Mucosa of descending colon (tissue), 3 donors: ENCODE measurements around the gene SEZ6L. TPM values are rescaled to one million over a fixed set of nuclear protein-coding genes. Genes with fewer than 3 reads are reported as not detected.

Experiments used
- ATAC-seq: fragments of 200-7000 bp; cut with Tn5 transposase; one replicate; pipeline ENCODE4 v1.9.1; 2020; ENCODE audit warnings: mild to moderate bottlenecking, moderate library complexity
- DNase-seq, 3 donors: peaks; one replicate each; pipeline ENCODE4 v3.0.0-alpha.2; 2020
- H3K36me3 ChIP-seq: fragments of 200-600 bp; one replicate; pipeline ENCODE4 v1.8.0; 2021; ENCODE audit warnings: low read depth, mild to moderate bottlenecking
- H3K4me1 ChIP-seq: fragments of 200-600 bp; one replicate; pipeline ENCODE4 v1.8.0; 2021; ENCODE audit warnings: low read depth, mild to moderate bottlenecking
- H3K4me3 ChIP-seq: fragments of 200-600 bp; one replicate; pipeline ENCODE4 v1.8.0; 2021; ENCODE audit warnings: mild to moderate bottlenecking
- H3K9me3 ChIP-seq: fragments of 200-600 bp; one replicate; pipeline ENCODE4 v1.8.0; 2021; ENCODE audit warnings: mild to moderate bottlenecking
- intact Hi-C, 2 donors: fragments of 100-400 bp; cut with DNase I in 1 of 2; cut with micrococcal nuclease in 1 of 2; formaldehyde crosslinking; loops; one replicate each; pipeline versions ENCODE4 v1.11.0 to v1.11.1; 2022; cut with DNase I, micrococcal nuclease
- total RNA-seq, 3 donors: library from RNA; stranded (reverse); fragmentation: NEBNext Ultra II Directional in 2 of 3; extraction: Animal tissue kit (Norgen Biotek cat#: 25700) in 2 of 3; gene quantifications; one replicate each; pipeline versions ENCODE4 v1.2.1 to v1.2.4, GENCODE V29; 2021 to 2023
- TF ChIP-seq, protein P1 (sequence below): fragments of 200-600 bp; IDR thresholded peaks from one replicate; pipeline ENCODE4 v1.8.0; 2022; ENCODE audit warnings: antibody characterized with exemption, mild to moderate bottlenecking
- donor health status: DM: no; HTN: no; CAD: no; lungs with moderate emphysema.
- donor health status: DM: no; HTN: no; CAD: no.
- donor health status: DM: no; HTN: yes; CAD: no.

SEZ6L gene
- total RNA-seq, 3 donors from 2014 or later: 0.09 to 2.0 TPM; not detected in 1

DNA sequence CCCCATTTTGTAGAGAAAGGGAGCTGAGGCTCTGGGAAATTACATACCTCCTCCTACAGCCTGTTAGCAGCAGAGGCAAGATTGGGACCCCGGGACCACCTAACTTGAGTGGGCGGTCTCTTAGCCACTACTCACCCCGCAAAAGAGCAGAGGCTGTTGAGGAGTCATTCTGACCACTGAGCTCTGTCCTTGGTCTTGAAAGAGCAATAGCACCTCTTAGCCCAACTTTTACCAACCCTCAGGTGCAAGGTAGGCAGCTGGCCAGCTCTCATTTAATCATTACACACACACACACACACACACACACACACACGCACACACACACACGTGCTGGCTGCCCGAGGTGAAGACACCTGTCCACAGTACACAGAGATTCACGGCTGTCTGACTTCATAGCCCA is 144.0 kb downstream of the SEZ6L start:
- intact Hi-C loops: no loop called here
- no peaks in the 10 kb centered on the region for H3K4me1 ChIP-seq
- ATAC-seq (no peak), DNase-seq (no peak)
- no peaks in the 10 kb centered on the region for H3K36me3 ChIP-seq
- no peaks in the 10 kb centered on the region for H3K9me3 ChIP-seq
- no peak overlapping the region for H3K4me3 ChIP-seq
- TF ChIP-seq, protein P1, sequence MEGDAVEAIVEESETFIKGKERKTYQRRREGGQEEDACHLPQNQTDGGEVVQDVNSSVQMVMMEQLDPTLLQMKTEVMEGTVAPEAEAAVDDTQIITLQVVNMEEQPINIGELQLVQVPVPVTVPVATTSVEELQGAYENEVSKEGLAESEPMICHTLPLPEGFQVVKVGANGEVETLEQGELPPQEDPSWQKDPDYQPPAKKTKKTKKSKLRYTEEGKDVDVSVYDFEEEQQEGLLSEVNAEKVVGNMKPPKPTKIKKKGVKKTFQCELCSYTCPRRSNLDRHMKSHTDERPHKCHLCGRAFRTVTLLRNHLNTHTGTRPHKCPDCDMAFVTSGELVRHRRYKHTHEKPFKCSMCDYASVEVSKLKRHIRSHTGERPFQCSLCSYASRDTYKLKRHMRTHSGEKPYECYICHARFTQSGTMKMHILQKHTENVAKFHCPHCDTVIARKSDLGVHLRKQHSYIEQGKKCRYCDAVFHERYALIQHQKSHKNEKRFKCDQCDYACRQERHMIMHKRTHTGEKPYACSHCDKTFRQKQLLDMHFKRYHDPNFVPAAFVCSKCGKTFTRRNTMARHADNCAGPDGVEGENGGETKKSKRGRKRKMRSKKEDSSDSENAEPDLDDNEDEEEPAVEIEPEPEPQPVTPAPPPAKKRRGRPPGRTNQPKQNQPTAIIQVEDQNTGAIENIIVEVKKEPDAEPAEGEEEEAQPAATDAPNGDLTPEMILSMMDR: no peak

DNA sequence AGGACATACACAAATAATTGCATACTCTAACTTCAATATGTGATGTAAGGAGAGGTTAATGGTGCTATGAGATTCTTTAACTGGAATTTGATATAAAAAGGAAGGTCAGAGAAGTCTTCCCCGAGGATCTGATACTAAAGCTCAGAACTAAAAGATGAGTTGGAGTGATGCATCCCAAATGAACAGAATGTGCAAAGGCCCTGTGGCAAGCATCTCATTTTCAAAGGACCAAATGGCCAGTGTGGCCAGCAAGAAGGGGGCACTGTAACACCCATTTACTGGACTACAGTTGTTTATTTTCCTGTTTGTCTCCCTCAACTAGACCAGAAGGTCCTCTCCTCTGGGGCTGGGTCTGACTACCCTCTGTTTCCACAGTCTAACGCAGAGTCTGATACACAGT is 144.9 kb downstream of the SEZ6L start:
- Histone ChIP-seq H3K9me3 (no peaks in the 10 kb centered on the region), H3K36me3 (no peaks in the 10 kb centered on the region), H3K4me3 (no peak overlapping the region), H3K4me1 (no peaks in the 10 kb centered on the region)
- intact Hi-C loops: no loop called here
- no peak for DNase-seq
- TF ChIP-seq, protein P1: no peak
- ATAC-seq: no peak

DNA sequence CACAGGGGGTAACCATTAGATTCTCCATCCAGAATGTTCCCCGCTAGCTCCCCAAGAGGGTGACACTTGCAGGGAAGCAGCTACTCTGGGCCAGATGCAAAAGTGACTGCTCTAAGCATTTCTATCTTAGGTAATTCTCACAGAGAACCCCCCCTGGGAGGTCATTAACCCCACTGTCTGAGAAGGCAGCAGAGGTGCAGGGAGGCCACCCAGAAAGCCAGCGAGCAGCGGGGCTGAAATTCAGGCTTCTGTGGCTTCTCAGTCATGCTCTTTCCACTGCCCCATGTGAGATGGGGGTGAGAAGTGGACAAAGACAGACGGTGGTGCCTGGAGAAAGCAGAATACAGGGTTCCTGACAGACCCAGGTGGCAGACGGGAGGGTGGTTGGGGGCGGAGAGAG is 145.4 kb downstream of the SEZ6L start:
- no peaks in the 10 kb centered on the region for H3K9me3 ChIP-seq
- TF ChIP-seq, protein P1: no peak
- no peak overlapping the region for H3K4me3 ChIP-seq
- intact Hi-C loops: no loop called here
- DNase-seq: no peak
- H3K4me1 ChIP-seq: no peaks in the 10 kb centered on the region
- no peaks in the 10 kb centered on the region for H3K36me3 ChIP-seq
- ATAC-seq: no peak

DNA sequence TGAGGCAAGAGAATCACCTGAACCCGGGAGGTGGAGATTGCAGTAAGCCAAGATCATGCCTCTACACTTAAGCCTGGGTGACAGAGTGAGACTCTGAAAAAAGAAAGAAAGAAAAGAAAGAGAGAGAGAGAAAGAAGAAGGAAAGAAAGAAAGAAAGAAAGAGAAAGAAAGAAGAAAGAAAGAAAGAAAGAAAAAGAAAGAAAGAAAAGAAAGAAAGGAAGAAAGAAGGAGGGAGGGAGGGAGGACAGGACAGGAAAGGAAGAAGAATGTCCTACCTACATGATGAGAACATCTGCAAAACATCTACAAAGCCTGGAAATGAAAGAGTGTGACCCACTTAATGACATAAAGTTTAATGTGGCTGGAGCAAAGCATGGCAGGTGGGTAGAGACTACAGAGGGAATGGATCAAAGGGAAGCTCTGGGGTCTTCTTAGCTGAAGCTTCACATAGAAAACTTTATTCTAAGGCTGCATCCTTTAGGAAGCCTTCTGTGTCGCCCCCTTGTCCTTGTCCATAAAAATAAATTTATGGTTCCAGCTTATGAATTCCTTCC is 147.5 kb downstream of the SEZ6L start:
- Histone ChIP-seq H3K4me1 (no peaks in the 10 kb centered on the region), H3K9me3 (no peaks in the 10 kb centered on the region), H3K36me3 (no peaks in the 10 kb centered on the region), H3K4me3 (no peak overlapping the region)
- no peak for DNase-seq
- TF ChIP-seq, protein P1: no peak
- intact Hi-C loops: no loop called here
- ATAC-seq: no peak

DNA sequence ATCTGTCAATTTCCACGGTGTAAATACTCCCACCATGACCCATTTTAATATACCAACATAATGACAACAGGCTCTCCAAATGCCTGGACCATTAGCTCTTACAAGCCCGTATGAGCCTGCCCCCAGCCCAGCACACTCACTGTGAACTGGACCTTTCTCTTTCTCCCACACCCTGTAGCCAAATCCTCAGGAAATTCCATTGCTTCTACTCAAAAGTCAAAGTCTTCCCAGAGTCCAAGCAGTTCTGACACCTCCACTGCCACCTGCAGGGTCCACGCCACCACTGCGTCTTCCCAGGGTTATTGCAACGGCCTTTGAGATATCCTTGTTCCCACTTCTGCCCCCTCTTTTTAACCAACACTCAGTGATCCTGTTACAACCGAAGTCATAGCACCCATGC is 149.7 kb downstream of the SEZ6L start:
- H3K9me3 ChIP-seq: no peaks in the 10 kb centered on the region
- intact Hi-C loops: no loop called here
- H3K36me3 ChIP-seq: no peaks in the 10 kb centered on the region
- DNase-seq: no peak
- no peak for ATAC-seq
- TF ChIP-seq, protein P1: no peak
- no peak overlapping the region for H3K4me3 ChIP-seq
- H3K4me1 ChIP-seq: no peaks in the 10 kb centered on the region

DNA sequence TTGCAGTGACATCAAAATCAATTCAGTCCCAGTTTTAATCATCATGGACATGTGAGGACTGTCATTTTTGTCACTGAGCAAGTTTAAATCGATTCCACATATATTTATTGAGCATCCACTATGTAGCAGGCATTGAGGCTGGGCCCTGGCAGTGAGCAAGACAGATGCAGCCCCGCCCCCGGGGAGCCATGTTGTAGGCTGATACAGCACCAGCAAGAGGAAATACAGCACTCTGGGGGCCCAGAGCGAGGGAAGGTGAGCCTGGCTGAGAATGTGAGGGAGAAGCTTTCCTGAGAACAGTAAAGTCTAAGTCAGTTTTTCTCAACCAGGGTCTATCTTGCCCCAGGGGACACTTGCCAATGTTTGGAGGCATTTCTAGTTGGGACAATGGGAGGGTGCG is 151.2 kb downstream of the SEZ6L start:
- Histone ChIP-seq H3K36me3 (no peaks in the 10 kb centered on the region), H3K4me1 (no peaks in the 10 kb centered on the region), H3K9me3 (no peaks in the 10 kb centered on the region), H3K4me3 (no peak overlapping the region)
- intact Hi-C loops: no loop called here
- ATAC-seq (no peak), DNase-seq (no peak)
- TF ChIP-seq, protein P1: no peak
